LHCN-M2 (cell line): ENCODE results near the gene CYP4X1. TPM values are rescaled to one million over a fixed set of nuclear protein-coding genes. Genes with fewer than 3 reads are reported as not detected.
"Not testable (repeated sequence)": the region's sequence is repeated elsewhere in the genome, so short reads cannot be mapped to it uniquely, and the experiment has no call there.

Experiments
- DNase-seq: peaks from one replicate; pipeline ENCODE4 v3.0.0-alpha.2; 2012; ENCODE audit warnings: low read depth
- total RNA-seq: library from RNA; depleted of rRNA; stranded (reverse); fragments of >200 nt; gene quantifications from 2 replicates; pipeline ENCODE4 v1.2.3, GENCODE V29; 2014; rRNA removed

Gene CYP4X1
- total RNA-seq, 1 experiment from 2014 or later, result not detected

- not testable (repeated sequence) for DNase-seq
These were observed 45.6 kb downstream of the CYP4X1 start for GRCh38 chr1:47069080-47069479.

GRCh38 chr1:47069509-47069908, 46.0 kb downstream of the CYP4X1 start:
- DNase-seq, result not testable (repeated sequence)

- DNase-seq, result not testable (repeated sequence)
These were observed 65.9 kb downstream of the CYP4X1 start for GRCh38 chr1:47089356-47089755.

GRCh38 chr1:47091476-47091875, 68.0 kb downstream of the CYP4X1 start:
- DNase-seq, result not testable (repeated sequence)

Other genes with a start within 250 kb of the CYP4X1 start
- not detected in 2 replicates for gene CYP4B1, start 224.6 kb upstream of the CYP4X1 start, total RNA-seq
- gene CYP4A11, start 82.2 kb upstream of the CYP4X1 start, total RNA-seq, result not detected in 2 replicates
- gene CYP4Z1, start 43.6 kb downstream of the CYP4X1 start, total RNA-seq, result not detected in 2 replicates
- gene CYP4A22, start 113.8 kb downstream of the CYP4X1 start, total RNA-seq, result not detected in 2 replicates
- gene PDZK1IP1, start 166.4 kb downstream of the CYP4X1 start, total RNA-seq, result not detected in 2 replicates
- gene TAL1, start 208.6 kb downstream of the CYP4X1 start, total RNA-seq, result not detected in 2 replicates